ENCODE data around the gene GSDMA.

Gene GSDMA

GRCh38 chr17:39963829-39964228 lies 1.0 kb downstream of the GSDMA start:
- DNase-seq, result no peak

GRCh38 chr17:39965017-39965699 lies 2.4 kb downstream of the GSDMA start:
- DNase-seq, result no peak

GRCh38 chr17:39966771-39967170 lies 4.0 kb downstream of the GSDMA start:
- no peak for DNase-seq

GRCh38 chr17:39968761-39969160 lies 6.0 kb downstream of the GSDMA start:
- no peak for DNase-seq

- DNase-seq, result no peak
Measured at GRCh38 chr17:39969375-39969774, 6.6 kb downstream of the GSDMA start.

- DNase-seq, result no peak
Measured at GRCh38 chr17:39970157-39970692, 7.4 kb downstream of the GSDMA start.

GRCh38 chr17:39971076-39971603 lies 8.3 kb downstream of the GSDMA start:
- no peak for DNase-seq

- DNase-seq, result no peak
Measured at GRCh38 chr17:39972271-39972670, 9.5 kb downstream of the GSDMA start.

- DNase-seq, result no peak
Measured at GRCh38 chr17:39973496-39973895, 10.7 kb downstream of the GSDMA start.

GRCh38 chr17:39974433-39974832 lies 11.6 kb downstream of the GSDMA start:
- no peak for DNase-seq

- DNase-seq, result no peak
Measured at GRCh38 chr17:39975801-39976200, 13.0 kb downstream of the GSDMA start.

- DNase-seq, result no peak
Measured at GRCh38 chr17:39979016-39979670, 16.3 kb downstream of the GSDMA start.

- peak; percentile 53 for DNase-seq
Measured at GRCh38 chr17:39979893-39980350, 17.1 kb downstream of the GSDMA start.

- peak; percentile 99 for DNase-seq
Measured at GRCh38 chr17:39980351-39981206, 17.8 kb downstream of the GSDMA start, which contains the start of gene PSMD3. PSMD3 (plus strand) TSS chr17:39980807; CDS start chr17:39980971, 164 bp downstream.

- DNase-seq, result no peak
Measured at GRCh38 chr17:39981207-39981741, 18.5 kb downstream of the GSDMA start.

GRCh38 chr17:39981766-39982375 lies 19.1 kb downstream of the GSDMA start:
- no peak for DNase-seq

- DNase-seq, result no peak
Measured at GRCh38 chr17:39988206-39988810, 25.5 kb downstream of the GSDMA start.

GRCh38 chr17:39994448-39994847 lies 31.6 kb downstream of the GSDMA start:
- no peak for DNase-seq

- DNase-seq, result no peak
Measured at GRCh38 chr17:39995438-39995837, 32.6 kb downstream of the GSDMA start.

GRCh38 chr17:39996162-39996561 lies 33.4 kb downstream of the GSDMA start:
- DNase-seq, result no peak

GRCh38 chr17:39996800-39997199 lies 34.0 kb downstream of the GSDMA start:
- DNase-seq, result no peak

- DNase-seq, result no peak
Measured at GRCh38 chr17:39997543-39997942, 34.7 kb downstream of the GSDMA start.
